K562 (cell line): ENCODE data around the gene ABHD16B. TPM values are rescaled to one million over a fixed set of nuclear protein-coding genes. Genes with fewer than 3 reads are reported as not detected.
A peak's percentile ranks its signal among the peaks of the same experiment; 100 is the strongest.

Experiments used
- ATAC-seq: fragments of 200-7000 bp; cut with Tn5 transposase; 3 replicates; pipeline ENCODE4 v1.9.1; 2020; ENCODE audit warnings: moderate library complexity
- BruUV-seq: library from RNA; stranded (reverse); fragments of 400-500 nt; replicated peaks from 2 replicates; lab custom pipeline; 2021; lab: Mats Ljungman, UMichigan
- CTCF ChIA-PET: fragments of 300-600 bp; formaldehyde crosslinking; extraction: SDS; loops from one replicate; lab custom pipeline; 2021; ENCODE audit warnings: low intra/inter-chr PET ratio; lab: Yijun Ruan, JAX
- POLR2A ChIA-PET: fragments of 300-600, 350-650 bp; sonication (Branson Sonifier 250); formaldehyde crosslinking; extraction: SDS; loops from one replicate; lab custom pipeline; 2021; ENCODE audit warnings: antibody characterized with exemption, inconsistent platforms; lab: Yijun Ruan, JAX
- DNase-seq, 4 experiments: peaks; one replicate each; pipeline versions ENCODE4 v3.0.0 to v3.0.0-alpha.2; 2011 to 2018; ENCODE audit warnings: low spot score in 3 of 4, mixed read lengths in 3 of 4; ENCODE audit errors: extremely low read depth in 1 of 4
- FAIRE-seq: peaks from 2 replicates; lab custom pipeline; 2011; peaks lifted over from hg19 to GRCh38; lab: Jason Lieb, UNC
- H2AFZ ChIP-seq: 2 replicates; pipeline ENCODE4 v1.6.0; 2011; ENCODE audit warnings: low read depth, low read length, control low read depth, inconsistent platforms
- H3K27ac ChIP-seq: fragments of 200-600 bp; 3 replicates; pipeline ENCODE4 v1.8.0; 2011; ENCODE audit warnings: low read depth, mild to moderate bottlenecking, control low read depth, inconsistent platforms, low read length, moderate library complexity, mixed read lengths; ENCODE audit errors: extremely low read depth
- H3K27me3 ChIP-seq, 2 experiments: fragments of 300-600 bp in 1 of 2; 2 replicates in 1 of 2; 3 replicates in 1 of 2; pipeline versions ENCODE4 v1.6.0 to v1.8.0; 2011; ENCODE audit warnings: inconsistent platforms in 2 of 2, low read length in 2 of 2, mild to moderate bottlenecking in 1 of 2, mixed read lengths in 1 of 2, moderate library complexity in 1 of 2; ENCODE audit not compliant: control insufficient read depth in 2 of 2, insufficient read depth in 2 of 2
- H3K36me3 ChIP-seq: fragments of 300-600 bp; 3 replicates; pipeline ENCODE4 v1.8.0; 2011; ENCODE audit warnings: mild to moderate bottlenecking, low read length, inconsistent platforms; ENCODE audit not compliant: control insufficient read depth, insufficient read depth
- H3K4me1 ChIP-seq, 2 experiments: fragments of 200-600 bp in 1 of 2; replicated peaks in 1 of 2; 2 replicates in 1 of 2; 3 replicates in 1 of 2; pipeline versions ENCODE4 v1.5.1 to v1.8.0; 2011; ENCODE audit warnings: inconsistent platforms in 2 of 2, low read length in 2 of 2, mild to moderate bottlenecking in 1 of 2, mixed read lengths in 1 of 2, moderate library complexity in 1 of 2; ENCODE audit not compliant: control insufficient read depth in 2 of 2, insufficient read depth in 2 of 2
- H3K4me2 ChIP-seq: 2 replicates; pipeline ENCODE4 v1.6.1; 2011; ENCODE audit warnings: low read length, control low read depth, inconsistent platforms, mixed read lengths; ENCODE audit not compliant: insufficient read depth
- H3K4me3 ChIP-seq: fragments of 200-600 bp; sonication (generic), shearing (Covaris generic); 2 replicates; pipeline ENCODE4 v1.5.1; 2016; ENCODE audit warnings: control low read depth, inconsistent platforms
- H3K79me2 ChIP-seq: fragments of 200-600 bp; 3 replicates; pipeline ENCODE4 v1.8.0; 2011; ENCODE audit warnings: low read length, inconsistent platforms; ENCODE audit not compliant: control insufficient read depth, insufficient read depth
- H3K9ac ChIP-seq, 2 experiments: 2 replicates each; pipeline versions ENCODE4 v1.6.0 to v1.6.1; 2011; ENCODE audit warnings: low read depth in 2 of 2, low read length in 2 of 2, control low read depth in 1 of 2, inconsistent platforms in 1 of 2, mild to moderate bottlenecking in 1 of 2, mixed read lengths in 1 of 2; ENCODE audit not compliant: insufficient read depth in 1 of 2
- H3K9me1 ChIP-seq: one replicate; pipeline ENCODE4 v1.6.0; 2011; ENCODE audit warnings: inconsistent platforms, mild to moderate bottlenecking, low read length, moderate library complexity; ENCODE audit not compliant: control insufficient read depth, insufficient read depth
- H3K9me3 ChIP-seq: replicated peaks from 2 replicates; pipeline ENCODE4 v1.5.1; 2011; ENCODE audit warnings: low read depth, low read length, inconsistent platforms; ENCODE audit not compliant: control insufficient read depth, insufficient read depth
- H4K20me1 ChIP-seq: replicated peaks from 2 replicates; pipeline ENCODE4 v1.6.1; 2011; ENCODE audit warnings: low read length, inconsistent platforms, mixed read lengths; ENCODE audit not compliant: control insufficient read depth, insufficient read depth
- CBX2 ChIP-seq: fragments of 200-600 bp; sonication (generic); IDR thresholded peaks from one replicate; pipeline ENCODE4 v1.6.1; 2012; ENCODE audit warnings: mild to moderate bottlenecking, low read length, inconsistent platforms; ENCODE audit not compliant: insufficient read depth, poor library complexity, severe bottlenecking
- FOS ChIP-seq: IDR thresholded peaks from 3 replicates; pipeline ENCODE4 v1.6.1; 2011; ENCODE audit not compliant: insufficient read length; ENCODE audit errors: extremely low read depth
- PHF8 ChIP-seq: fragments of 200-600 bp; sonication (generic); IDR thresholded peaks from 2 replicates; pipeline ENCODE4 v1.6.1; 2012; ENCODE audit warnings: mixed run types, mild to moderate bottlenecking, inconsistent platforms, low read length, moderate library complexity, borderline replicate concordance
- POLR3G ChIP-seq: IDR thresholded peaks from 2 replicates; pipeline ENCODE4 v1.6.1; 2011; ENCODE audit not compliant: insufficient read length, insufficient replicate concordance; ENCODE audit errors: extremely low read depth
- RCOR1 ChIP-seq, 2 experiments: IDR thresholded peaks; 2 replicates each; pipeline ENCODE4 v1.6.1; 2012; ENCODE audit warnings: low read depth in 2 of 2, low read length in 2 of 2, borderline replicate concordance in 1 of 2, improper control_type of control experiment in 1 of 2
- RFX5 ChIP-seq: IDR thresholded peaks from 2 replicates; pipeline ENCODE4 v1.6.1; 2011; ENCODE audit warnings: low read depth, mild to moderate bottlenecking, improper control_type of control experiment, low read length
- SAFB2 ChIP-seq: fragments of 200-400 bp; formaldehyde crosslinking; IDR thresholded peaks from 2 replicates; pipeline ENCODE4 v1.6.1; 2018; ENCODE audit warnings: borderline replicate concordance, low read length, low read depth, moderate library complexity; ENCODE audit not compliant: severe bottlenecking
- ZFP1 ChIP-seq: fragments of 450-650 bp; formaldehyde crosslinking; IDR thresholded peaks from 2 replicates; pipeline ENCODE4 v1.4.0; 2020; ENCODE audit warnings: mild to moderate bottlenecking, mixed read lengths
- ZFP30 ChIP-seq: fragments of 250-450 bp; sonication (Bioruptor Pico); IDR thresholded peaks from 2 replicates; pipeline ENCODE4 v1.8.0; 2022; ENCODE audit warnings: moderate library complexity, mild to moderate bottlenecking, inconsistent platforms, borderline replicate concordance
- WGBS: fragments of 100-300 bp; shearing (Covaris generic); methylation state at CpG from one replicate; pipeline ENCODE4 v1.1.6; 2016; ENCODE audit warnings: low coverage, mixed read lengths; ENCODE audit not compliant: insufficient coverage; ENCODE audit errors: missing lambda C conversion rate; 5-methylcytosine and 5-hydroxymethylcytosine counted together
- in situ Hi-C: fragments of 300-500 bp; cut with MboI; formaldehyde crosslinking; loops from 4 replicates; pipeline ENCODE4 v1.15.0; 2018; ENCODE audit warnings: inconsistent platforms, mixed read lengths
- intact Hi-C: fragments of 100-400 bp; cut with micrococcal nuclease; formaldehyde crosslinking; loops from 2 replicates; pipeline ENCODE4 v1.14.2; 2022
- polyA plus RNA-seq, 8 experiments: library from polyadenylated mRNA; depleted of rRNA in 4 of 8; stranded (reverse) in 5 of 8; unstranded in 3 of 8; fragments of >200 nt; fragmentation: Nextera tagmentation in 2 of 8; fragmentation: Illumina TruSeq in 1 of 8; extraction: Ambion mirVana in 2 of 8; extraction: Trizol in 1 of 8; gene quantifications; 2 replicates each; pipeline versions ENCODE4 v1.2.1 to v1.2.3, GENCODE V29; 2011 to 2014; ENCODE audit warnings: inconsistent platforms in 1 of 8, missing spikeins in 1 of 8
- total RNA-seq, 7 experiments: library from RNA; depleted of rRNA in 6 of 7; stranded (reverse); fragments of >200 nt in 6 of 7; fragmentation: Illumina TruSeq in 2 of 7; extraction: Trizol in 2 of 7; gene quantifications; 2 replicates each; pipeline versions ENCODE4 v1.2.1 to v1.2.3, GENCODE V29; 2011 to 2021; ENCODE audit warnings: low replicate concordance in 1 of 7

The ABHD16B gene
- total and polyA plus RNA-seq, 9 of the 15 experiments (the other 6 are each of a cell fraction or from before 2014, with no cell fraction given): not detected

GRCh38 chr20:63822276-63822696 is 39.0 kb upstream of the ABHD16B start (continued):
- TF ChIP-seq ZFP1 (CRISPR knock-in tag): no peak
- no peak for TF ChIP-seq RFX5
- no peak for TF ChIP-seq POLR3G
- TF ChIP-seq PHF8: peak; percentile 43; the same call in 1 of the 2 replicates

- WGBS: 32% methylated on average over 12 of the region's 12 CpGs
- H3K79me2 ChIP-seq: no peaks in the 10 kb centered on the region
- H3K27ac ChIP-seq: no peak overlapping the region
- H2AFZ ChIP-seq: no peak overlapping the region
- no peaks in the 10 kb centered on the region for H3K9me1 ChIP-seq
- peaks cover 15 to 27% of the 10 kb centered on the region in 2 experiments for H3K4me1 ChIP-seq
- peaks cover 0 to 14% of the 10 kb centered on the region in 2 experiments; a peak in 3 of 5 replicates for H3K27me3 ChIP-seq
- CTCF ChIA-PET: no interaction called here
- no peaks in the 10 kb centered on the region for H3K36me3 ChIP-seq
- H3K9me3 ChIP-seq: no peaks in the 10 kb centered on the region
- no peaks in the 10 kb centered on the region for H4K20me1 ChIP-seq
- no TSS peak for BruUV-seq
- no peak for FAIRE-seq
- no peak overlapping the region for H3K4me2 ChIP-seq
- H3K9ac ChIP-seq: no peak overlapping the region
- no peak for DNase-seq
- intact Hi-C loops: no loop called here
- TF ChIP-seq SAFB2 (no peak), FOS (no peak), CBX2 (no peak), ZFP30 (no peak), RCOR1 (IDR thresholded peaks at IDR 0.05; ENCODE audit: borderline replicate concordance in 1 of 2, low read depth in 2 of 2, low read length in 2 of 2) (no peak)
- POLR2A ChIA-PET: no interaction called here
- no peak overlapping the region for H3K4me3 ChIP-seq
- in situ Hi-C loops: no loop called here
- no peak for ATAC-seq
Observed at GRCh38 chr20:63823691-63824311, 37.5 kb upstream of the ABHD16B start.
